ENCODE data around the gene PFN4. TPM values are rescaled to one million over a fixed set of nuclear protein-coding genes. Genes with fewer than 3 reads are reported as not detected.

The PFN4 gene
- total RNA-seq, 1 experiment from 2014 or later, result not detected

GRCh38 chr2:24065341-24065740 is 57.8 kb downstream of the PFN4 start (continued):
- TF ChIP-seq, protein P1, sequence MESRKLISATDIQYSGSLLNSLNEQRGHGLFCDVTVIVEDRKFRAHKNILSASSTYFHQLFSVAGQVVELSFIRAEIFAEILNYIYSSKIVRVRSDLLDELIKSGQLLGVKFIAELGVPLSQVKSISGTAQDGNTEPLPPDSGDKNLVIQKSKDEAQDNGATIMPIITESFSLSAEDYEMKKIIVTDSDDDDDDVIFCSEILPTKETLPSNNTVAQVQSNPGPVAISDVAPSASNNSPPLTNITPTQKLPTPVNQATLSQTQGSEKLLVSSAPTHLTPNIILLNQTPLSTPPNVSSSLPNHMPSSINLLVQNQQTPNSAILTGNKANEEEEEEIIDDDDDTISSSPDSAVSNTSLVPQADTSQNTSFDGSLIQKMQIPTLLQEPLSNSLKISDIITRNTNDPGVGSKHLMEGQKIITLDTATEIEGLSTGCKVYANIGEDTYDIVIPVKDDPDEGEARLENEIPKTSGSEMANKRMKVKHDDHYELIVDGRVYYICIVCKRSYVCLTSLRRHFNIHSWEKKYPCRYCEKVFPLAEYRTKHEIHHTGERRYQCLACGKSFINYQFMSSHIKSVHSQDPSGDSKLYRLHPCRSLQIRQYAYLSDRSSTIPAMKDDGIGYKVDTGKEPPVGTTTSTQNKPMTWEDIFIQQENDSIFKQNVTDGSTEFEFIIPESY (IDR thresholded peaks at IDR 0.05; ENCODE audit: extremely low read depth, insufficient replicate concordance, low read length), result no peak
- no peak for TF ChIP-seq ELF1 (IDR thresholded peaks at IDR 0.05; ENCODE audit: borderline replicate concordance, low read depth)
- TF ChIP-seq SP1 (IDR thresholded peaks at IDR 0.05; ENCODE audit: low read depth), result no peak
- no peak for TF ChIP-seq EZH2phosphoT487 (IDR thresholded peaks at IDR 0.05; ENCODE audit: borderline replicate concordance)
- no peak for TF ChIP-seq ZNF274 (IDR thresholded peaks at IDR 0.05; ENCODE audit: low read depth, low read length)
- TF ChIP-seq, protein P2, sequence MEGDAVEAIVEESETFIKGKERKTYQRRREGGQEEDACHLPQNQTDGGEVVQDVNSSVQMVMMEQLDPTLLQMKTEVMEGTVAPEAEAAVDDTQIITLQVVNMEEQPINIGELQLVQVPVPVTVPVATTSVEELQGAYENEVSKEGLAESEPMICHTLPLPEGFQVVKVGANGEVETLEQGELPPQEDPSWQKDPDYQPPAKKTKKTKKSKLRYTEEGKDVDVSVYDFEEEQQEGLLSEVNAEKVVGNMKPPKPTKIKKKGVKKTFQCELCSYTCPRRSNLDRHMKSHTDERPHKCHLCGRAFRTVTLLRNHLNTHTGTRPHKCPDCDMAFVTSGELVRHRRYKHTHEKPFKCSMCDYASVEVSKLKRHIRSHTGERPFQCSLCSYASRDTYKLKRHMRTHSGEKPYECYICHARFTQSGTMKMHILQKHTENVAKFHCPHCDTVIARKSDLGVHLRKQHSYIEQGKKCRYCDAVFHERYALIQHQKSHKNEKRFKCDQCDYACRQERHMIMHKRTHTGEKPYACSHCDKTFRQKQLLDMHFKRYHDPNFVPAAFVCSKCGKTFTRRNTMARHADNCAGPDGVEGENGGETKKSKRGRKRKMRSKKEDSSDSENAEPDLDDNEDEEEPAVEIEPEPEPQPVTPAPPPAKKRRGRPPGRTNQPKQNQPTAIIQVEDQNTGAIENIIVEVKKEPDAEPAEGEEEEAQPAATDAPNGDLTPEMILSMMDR (IDR thresholded peaks at IDR 0.05 in 2 of 3, conservative IDR thresholded peaks at IDR 0.05 in 1 of 3; ENCODE audit: borderline replicate concordance in 1 of 3, insufficient read depth in 1 of 3, low read depth in 2 of 3, low read length in 2 of 3), result no peak
- no peak for TF ChIP-seq MAX (IDR thresholded peaks at IDR 0.05)
- TF ChIP-seq POLR2AphosphoS5 (IDR thresholded peaks at IDR 0.05; ENCODE audit: low read depth, low read length), result no peak
- TF ChIP-seq JUND (IDR thresholded peaks at IDR 0.05), result no peak
- no peak for TF ChIP-seq RAD21 (IDR thresholded peaks at IDR 0.05; ENCODE audit: low read depth)
- no peak for TF ChIP-seq EGR1 (IDR thresholded peaks at IDR 0.05; ENCODE audit: low read depth)

Other genes with a start within 250 kb of the PFN4 start
- gene ATAD2B, start 196.2 kb downstream of the PFN4 start, total RNA-seq (2021; ENCODE audit: unreplicated experiment), result 9.6 TPM
- gene UBXN2A, start 182.9 kb downstream of the PFN4 start, total RNA-seq (2021; ENCODE audit: unreplicated experiment), result 14.1 TPM
- 0.39 TPM for gene MFSD2B, start 113.2 kb downstream of the PFN4 start, total RNA-seq (2021; ENCODE audit: unreplicated experiment)
- gene WDCP, start 75.9 kb downstream of the PFN4 start, total RNA-seq (2021; ENCODE audit: unreplicated experiment), result 19.9 TPM
- 11.8 TPM for gene FKBP1B, start 73.6 kb downstream of the PFN4 start, total RNA-seq (2021; ENCODE audit: unreplicated experiment)
- gene SF3B6, start 47.0 kb downstream of the PFN4 start, total RNA-seq (2021; ENCODE audit: unreplicated experiment), result 129 TPM
- gene TP53I3, start 38.5 kb downstream of the PFN4 start, total RNA-seq (2021; ENCODE audit: unreplicated experiment), result 20.1 TPM
- 5.6 TPM for gene FAM228B, start 135 bp upstream of the PFN4 start, total RNA-seq (2021; ENCODE audit: unreplicated experiment)
- gene FAM228A, start 51.7 kb upstream of the PFN4 start, total RNA-seq (2021; ENCODE audit: unreplicated experiment), result not detected
- 26.5 TPM for gene ITSN2, start 237.2 kb upstream of the PFN4 start, total RNA-seq (2021; ENCODE audit: unreplicated experiment)

Measured in HCT116 (cell line).